ENCODE data around the gene RPS6KC1. TPM values are rescaled to one million over a fixed set of nuclear protein-coding genes. Genes with fewer than 3 reads are reported as not detected.

RPS6KC1 gene
- total and polyA plus RNA-seq, 9 of the 15 experiments (the other 6 are each of a cell fraction or from before 2014, with no cell fraction given), result 4.3 to 34.6 (median 20.9) TPM

GRCh38 chr1:213192026-213192425 is 141.0 kb downstream of the RPS6KC1 start (continued):
- TF ChIP-seq FOSL1 (tag; conservative IDR thresholded peaks at IDR 0.05), result no peak
- no peak for TF ChIP-seq CEBPZ (IDR thresholded peaks at IDR 0.05; ENCODE audit: borderline replicate concordance, low read depth, low read length)
- TF ChIP-seq SIRT6 (IDR thresholded peaks at IDR 0.05; ENCODE audit: low read depth, low read length), result no peak
- no peak for TF ChIP-seq ZNF384 (IDR thresholded peaks at IDR 0.05; ENCODE audit: low read depth, low read length)
- TF ChIP-seq HOXB6 (CRISPR knock-in tag; IDR thresholded peaks at IDR 0.05; ENCODE audit: borderline replicate concordance), result no peak
- TF ChIP-seq FOXP4 (CRISPR knock-in tag; IDR thresholded peaks at IDR 0.05; ENCODE audit: borderline replicate concordance), result no peak
- no peak for TF ChIP-seq ZNF263 (CRISPR knock-in tag; IDR thresholded peaks at IDR 0.05; ENCODE audit: borderline replicate concordance)

Measured in K562 (cell line).